Measurements from ENCODE around the gene OSBPL6.

GRCh38 chr2:178271629-178272333 lies 77.5 kb downstream of the OSBPL6 start:
- TF ChIP-seq POLR2A (IDR thresholded peaks at IDR 0.05; ENCODE audit: low read length) (no peak), GATA1 (IDR thresholded peaks at IDR 0.05; ENCODE audit: low read depth, low read length) (no peak)
